A204.1 (cell line): ENCODE measurements around the gene GALNT2.

Experiments
- FAIRE-seq: peaks from 2 replicates; lab custom pipeline; 2012; peaks lifted over from hg19 to GRCh38; lab: Jason Lieb, UNC

Gene GALNT2

GRCh38 chr1:230218667-230219066 is 151.6 kb downstream of the GALNT2 start:
- no peak for FAIRE-seq

DNA sequence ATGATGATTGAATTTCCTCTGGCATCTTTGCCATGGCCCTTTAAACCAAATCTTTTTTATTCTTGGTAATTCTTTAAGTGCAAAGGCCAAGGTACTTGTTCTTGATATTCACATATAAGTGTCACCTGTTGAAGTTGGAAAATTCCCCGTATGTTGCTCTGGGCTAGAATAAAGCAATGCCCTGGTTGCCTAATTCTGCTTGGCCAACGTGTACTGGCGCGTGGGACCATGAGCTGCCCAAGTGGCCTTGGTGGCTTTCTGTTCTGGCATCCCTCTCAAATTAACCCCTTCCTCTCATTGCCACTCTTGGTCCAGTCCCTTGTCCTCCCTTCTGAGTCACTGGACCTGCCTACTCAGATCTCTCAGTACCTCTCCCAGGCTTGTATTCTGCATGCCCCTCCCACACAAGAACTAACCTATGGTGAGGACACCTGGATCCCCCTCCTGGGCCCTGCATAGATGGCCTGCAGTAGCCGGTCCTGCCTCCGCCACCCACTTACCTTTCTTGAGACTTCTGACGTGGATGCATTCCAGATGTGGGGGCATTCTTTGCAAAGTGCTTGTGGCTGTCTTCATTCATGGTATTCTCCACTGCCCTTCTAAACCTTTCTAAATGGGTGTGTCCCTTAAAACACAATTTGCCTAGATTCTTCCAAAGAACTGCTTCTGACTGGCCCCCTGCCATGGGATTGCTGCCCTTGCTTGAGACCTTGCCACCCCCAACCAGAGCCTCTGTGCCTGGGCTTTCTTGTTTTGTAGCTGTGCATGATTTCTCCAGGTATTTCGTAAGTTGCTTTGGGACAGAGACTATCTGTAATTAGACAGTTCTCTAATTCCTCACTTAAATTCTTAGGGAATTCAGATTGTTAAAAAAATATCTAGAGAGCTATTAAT is 152.4 kb downstream of the GALNT2 start:
- no peak for FAIRE-seq

- no peak for FAIRE-seq
Observed at GRCh38 chr1:230220478-230220877, 153.4 kb downstream of the GALNT2 start.

GRCh38 chr1:230220907-230221306 is 153.9 kb downstream of the GALNT2 start:
- no peak for FAIRE-seq

GRCh38 chr1:230222678-230223077 is 155.6 kb downstream of the GALNT2 start:
- FAIRE-seq = no peak

- no peak for FAIRE-seq
Observed at GRCh38 chr1:230224101-230224960, 157.3 kb downstream of the GALNT2 start.

GRCh38 chr1:230226007-230226800 is 159.2 kb downstream of the GALNT2 start:
- FAIRE-seq = no peak

GRCh38 chr1:230226814-230227213 is 159.8 kb downstream of the GALNT2 start:
- no peak for FAIRE-seq

DNA sequence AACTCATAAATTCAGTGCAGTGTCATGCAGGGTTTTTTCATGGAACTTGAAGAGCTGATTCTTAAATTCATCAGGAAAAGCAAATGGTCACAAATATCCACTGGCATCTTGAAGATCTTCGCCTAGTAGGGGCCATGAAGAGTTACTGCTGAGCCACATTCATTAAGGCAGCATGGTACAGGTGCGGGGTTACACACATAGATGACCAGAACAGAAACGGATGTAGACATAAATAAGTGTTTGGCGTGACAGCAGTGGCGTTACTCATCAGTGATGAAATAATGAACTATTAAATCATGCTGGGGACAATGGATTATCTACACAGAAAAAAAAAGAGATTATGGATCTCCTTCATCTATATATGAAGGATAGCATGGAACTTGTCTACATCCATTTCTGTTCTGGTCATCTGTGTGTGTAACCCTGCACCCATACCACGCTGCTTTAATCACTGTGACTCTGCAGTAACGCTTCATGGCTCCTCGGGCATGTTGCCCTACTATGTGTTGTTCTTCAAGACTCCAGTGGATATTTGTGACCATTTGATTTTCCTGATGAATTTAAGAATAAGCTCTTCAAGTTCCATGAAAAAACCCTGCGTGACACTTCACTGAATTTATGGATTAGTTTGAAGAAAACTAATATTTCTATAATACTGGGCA is 161.3 kb downstream of the GALNT2 start:
- FAIRE-seq = no peak

- FAIRE-seq = no peak
Observed at GRCh38 chr1:230230273-230230672, 163.2 kb downstream of the GALNT2 start.

DNA sequence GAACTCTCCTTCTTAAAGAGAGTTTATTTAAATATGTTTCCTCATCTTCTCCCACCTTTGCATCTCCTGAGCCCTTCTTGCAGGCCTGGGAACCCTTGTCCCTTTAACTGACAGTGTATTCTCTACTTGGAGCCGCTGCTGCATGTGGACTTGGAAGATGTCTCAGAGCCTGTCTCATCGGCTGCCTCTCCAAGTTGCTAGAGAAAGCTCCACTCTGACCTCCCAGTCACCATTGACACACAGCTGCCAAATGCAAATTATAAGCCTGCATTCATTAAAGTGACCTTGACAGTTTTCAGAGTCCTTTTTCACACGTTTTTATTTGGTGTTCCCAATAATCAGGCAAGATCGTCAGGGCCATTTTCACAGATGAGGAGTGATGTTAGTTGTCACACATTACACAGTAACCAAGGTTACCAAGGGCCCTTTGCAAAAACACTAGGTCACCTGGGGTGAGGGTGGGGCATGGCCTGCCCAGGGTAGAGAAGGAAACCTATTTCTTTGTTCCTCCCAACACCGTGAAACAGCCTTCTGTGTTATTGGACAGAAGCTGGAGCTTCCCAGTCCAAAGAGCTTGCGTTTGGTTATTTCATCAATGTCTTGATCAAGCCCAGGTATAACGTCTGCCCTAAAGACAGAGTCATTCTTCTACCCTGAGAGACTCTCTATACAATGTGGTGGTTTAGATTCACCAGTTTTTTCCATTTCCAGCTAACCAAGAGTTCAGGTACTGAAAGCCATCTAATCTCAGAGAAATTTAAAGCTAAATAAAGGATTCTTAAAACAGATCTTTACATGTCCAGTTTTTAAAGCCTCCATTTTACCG is 164.1 kb downstream of the GALNT2 start:
- FAIRE-seq = no peak

GRCh38 chr1:230231774-230232145 is 164.7 kb downstream of the GALNT2 start:
- FAIRE-seq = no peak

GRCh38 chr1:230232371-230232771 is 165.3 kb downstream of the GALNT2 start:
- FAIRE-seq = no peak

- FAIRE-seq = no peak
Observed at GRCh38 chr1:230233786-230234185, 166.7 kb downstream of the GALNT2 start.

- FAIRE-seq = no peak
Observed at GRCh38 chr1:230235876-230236275, 168.8 kb downstream of the GALNT2 start.

GRCh38 chr1:230236301-230237008 is 169.4 kb downstream of the GALNT2 start:
- FAIRE-seq = no peak

- no peak for FAIRE-seq
Observed at GRCh38 chr1:230237009-230237370, 170.0 kb downstream of the GALNT2 start.

GRCh38 chr1:230237805-230238204 is 170.8 kb downstream of the GALNT2 start:
- no peak for FAIRE-seq

- no peak for FAIRE-seq
Observed at GRCh38 chr1:230240446-230241086, 173.5 kb downstream of the GALNT2 start.

GRCh38 chr1:230242326-230242725 is 175.3 kb downstream of the GALNT2 start:
- no peak for FAIRE-seq
